ENCODE measurements around the gene CUL7. TPM values are rescaled to one million over a fixed set of nuclear protein-coding genes. Genes with fewer than 3 reads are reported as not detected.

Gene CUL7
- total and polyA plus RNA-seq, 7 experiments from 2014 or later: 2.9 to 14.5 (median 11.6) TPM

- no peak overlapping the region for H3K27ac Mint-ChIP-seq
- intact Hi-C loops (cut with micrococcal nuclease): no loop called here
- no peak for DNase-seq
- peaks cover 0 to 8% (median 0%) of the 10 kb centered on the region in 7 donors for H3K4me1 Mint-ChIP-seq
- H3K27me3 Mint-ChIP-seq: peaks cover 14 to 37% (median 16%) of the 10 kb centered on the region in 5 donors
- Histone ChIP-seq H3K9me3 (ENCODE audit: control insufficient read depth in 2 of 3, low read length in 3 of 3) (no peaks in the 10 kb centered on the region), H3K4me3 (ENCODE audit: low read length) (no peak overlapping the region), H3K27ac (ENCODE audit: low read depth, low read length) (no peak overlapping the region), H3K36me3 (ENCODE audit: control insufficient read depth in 2 of 3, insufficient read depth in 3 of 3, low read length in 3 of 3) (peaks cover 0 to 28% (median 0%) of the 10 kb centered on the region in 3 experiments), H3K27me3 (ENCODE audit: control insufficient read depth in 2 of 2, insufficient read depth in 2 of 2, low read length in 2 of 2) (no peaks in the 10 kb centered on the region), H3K4me1 (ENCODE audit: control insufficient read depth in 2 of 2, insufficient read depth in 2 of 2, low read length in 2 of 2) (no peaks in the 10 kb centered on the region)
- ChIA-PET POLR2A (interaction anchor here (1.2 to 1.8 kb wide), 2 partner anchors 14 to 21 kb away, joined by 3 to 4 read pairs; partner anchors contain the start of gene CUL7), CTCF (no interaction called here)
- peak overlapping the region; percentile 15 to 77 (median 52) for H3K4me3 Mint-ChIP-seq
- no peaks in the 10 kb centered on the region for H3K9me3 Mint-ChIP-seq
- no peak for ATAC-seq
- H3K36me3 Mint-ChIP-seq: peaks cover 0 to 24% (median 15%) of the 10 kb centered on the region in 5 donors
These were observed 21.4 kb upstream of the CUL7 start for GRCh38 chr6:43074847-43075669.

GRCh38 chr6:43070028-43070632 is 16.5 kb upstream of the CUL7 start:
- ATAC-seq (peak; percentile 75), DNase-seq (peak in 6 of 9 donors; percentile 15 to 42 (median 32))
- Mint-ChIP-seq H3K4me1 (peaks cover 0 to 5% (median 0%) of the 10 kb centered on the region in 7 donors), H3K27ac (no peak overlapping the region), H3K9me3 (no peaks in the 10 kb centered on the region), H3K4me3 (no peak overlapping the region), H3K36me3 (peaks cover 0 to 36% (median 22%) of the 10 kb centered on the region in 5 donors), H3K27me3 (peaks cover 0 to 3% (median 0%) of the 10 kb centered on the region in 5 donors)
- intact Hi-C loops (cut with micrococcal nuclease): loop anchor here (1.0 kb wide), 1 partner anchor 73 kb away; no protein-coding TSS in a partner anchor
- Histone ChIP-seq H3K27ac (ENCODE audit: low read depth, low read length) (no peak overlapping the region), H3K27me3 (ENCODE audit: control insufficient read depth in 2 of 2, insufficient read depth in 2 of 2, low read length in 2 of 2) (no peaks in the 10 kb centered on the region), H3K4me1 (ENCODE audit: control insufficient read depth in 2 of 2, insufficient read depth in 2 of 2, low read length in 2 of 2) (no peaks in the 10 kb centered on the region), H3K9me3 (ENCODE audit: control insufficient read depth in 2 of 3, low read length in 3 of 3) (no peaks in the 10 kb centered on the region), H3K4me3 (ENCODE audit: low read length) (no peak overlapping the region), H3K36me3 (ENCODE audit: control insufficient read depth in 2 of 3, insufficient read depth in 3 of 3, low read length in 3 of 3) (peaks cover 0 to 46% (median 6%) of the 10 kb centered on the region in 3 experiments)
- CTCF ChIA-PET: no interaction called here
- POLR2A ChIA-PET: interaction anchor here (0.9 kb wide), 1 partner anchor 10 kb away, joined by 4 read pairs; no protein-coding TSS in a partner anchor

GRCh38 chr6:43062818-43063217 is 9.2 kb upstream of the CUL7 start:
- H3K27me3 ChIP-seq (ENCODE audit: control insufficient read depth in 2 of 2, insufficient read depth in 2 of 2, low read length in 2 of 2): no peaks in the 10 kb centered on the region
- no peaks in the 10 kb centered on the region for H3K9me3 ChIP-seq (ENCODE audit: control insufficient read depth in 2 of 3, low read length in 3 of 3)
- H3K36me3 Mint-ChIP-seq: peaks cover 0 to 43% (median 26%) of the 10 kb centered on the region in 5 donors
- H3K4me3 ChIP-seq (ENCODE audit: low read length): no peak overlapping the region
- intact Hi-C loops (cut with micrococcal nuclease): no loop called here
- no peaks in the 10 kb centered on the region for H3K9me3 Mint-ChIP-seq
- no peaks in the 10 kb centered on the region for H3K27me3 Mint-ChIP-seq
- ATAC-seq: no peak
- H3K4me3 Mint-ChIP-seq: peak overlapping the region in 1 of 10 donors; percentile 64
- H3K36me3 ChIP-seq (ENCODE audit: control insufficient read depth in 2 of 3, insufficient read depth in 3 of 3, low read length in 3 of 3): peaks cover 0 to 44% (median 6%) of the 10 kb centered on the region in 3 experiments
- H3K4me1 ChIP-seq (ENCODE audit: control insufficient read depth in 2 of 2, insufficient read depth in 2 of 2, low read length in 2 of 2): peaks cover 0 to 18% of the 10 kb centered on the region in 2 donors
- H3K27ac ChIP-seq (ENCODE audit: low read depth, low read length): no peak overlapping the region
- ChIA-PET CTCF (interaction anchor here (0.8 to 1.2 kb wide), 3 partner anchors 9 to 304 kb away, joined by 3 to 4 read pairs (median 3); partner anchors contain the start of gene CNPY3), POLR2A (interaction anchor here (0.9 to 2.2 kb wide), 4 partner anchors 9 to 444 kb away, joined by 3 to 9 read pairs (median 3); partner anchors contain the start of genes CUL7 and PPP2R5D)
- no peak for DNase-seq
- no peak overlapping the region for H3K27ac Mint-ChIP-seq
- peaks cover 27 to 41% (median 34%) of the 10 kb centered on the region in 7 donors for H3K4me1 Mint-ChIP-seq

GRCh38 chr6:43061861-43062260 is 8.2 kb upstream of the CUL7 start:
- no peaks in the 10 kb centered on the region for H3K27me3 Mint-ChIP-seq
- H3K4me1 Mint-ChIP-seq: peaks cover 27 to 44% (median 36%) of the 10 kb centered on the region in 7 donors
- H3K36me3 Mint-ChIP-seq: peaks cover 0 to 43% (median 26%) of the 10 kb centered on the region in 5 donors
- H3K27ac ChIP-seq (ENCODE audit: low read depth, low read length): no peak overlapping the region
- ChIA-PET POLR2A (interaction anchor here (1.0 to 3.6 kb wide), 2 partner anchors 17 to 83 kb away, joined by 4 to 18 read pairs; partner anchors contain the start of gene PEX6), CTCF (no interaction called here)
- no peaks in the 10 kb centered on the region for H3K27me3 ChIP-seq (ENCODE audit: control insufficient read depth in 2 of 2, insufficient read depth in 2 of 2, low read length in 2 of 2)
- no peaks in the 10 kb centered on the region for H3K9me3 ChIP-seq (ENCODE audit: control insufficient read depth in 2 of 3, low read length in 3 of 3)
- no peak for DNase-seq
- no peaks in the 10 kb centered on the region for H3K9me3 Mint-ChIP-seq
- no peak for ATAC-seq
- H3K4me1 ChIP-seq (ENCODE audit: control insufficient read depth in 2 of 2, insufficient read depth in 2 of 2, low read length in 2 of 2): peaks cover 0 to 21% of the 10 kb centered on the region in 2 donors
- no peak overlapping the region for H3K4me3 ChIP-seq (ENCODE audit: low read length)
- H3K36me3 ChIP-seq (ENCODE audit: control insufficient read depth in 2 of 3, insufficient read depth in 3 of 3, low read length in 3 of 3): peaks cover 0 to 46% (median 4%) of the 10 kb centered on the region in 3 experiments
- intact Hi-C loops (cut with micrococcal nuclease): no loop called here
- peak overlapping the region in 3 of 10 donors; percentile 2 to 93 (median 63) for H3K4me3 Mint-ChIP-seq
- peak overlapping the region in 1 of 9 donors; percentile 88 for H3K27ac Mint-ChIP-seq

- ChIA-PET POLR2A (interaction anchor here (0.7 to 3.6 kb wide), 9 partner anchors 8 to 131 kb away, joined by 3 to 33 read pairs (median 4); partner anchors contain the start of genes CNPY3, KLHDC3, MEA1 and PEX6), CTCF (no interaction called here)
- Histone ChIP-seq H3K4me1 (ENCODE audit: control insufficient read depth in 2 of 2, insufficient read depth in 2 of 2, low read length in 2 of 2) (peaks cover 0 to 21% of the 10 kb centered on the region in 2 donors), H3K27ac (ENCODE audit: low read depth, low read length) (no peak overlapping the region), H3K4me3 (ENCODE audit: low read length) (no peak overlapping the region), H3K27me3 (ENCODE audit: control insufficient read depth in 2 of 2, insufficient read depth in 2 of 2, low read length in 2 of 2) (no peaks in the 10 kb centered on the region), H3K36me3 (ENCODE audit: control insufficient read depth in 2 of 3, insufficient read depth in 3 of 3, low read length in 3 of 3) (peaks cover 0 to 38% (median 0%) of the 10 kb centered on the region in 3 experiments), H3K9me3 (ENCODE audit: control insufficient read depth in 2 of 3, low read length in 3 of 3) (no peaks in the 10 kb centered on the region)
- intact Hi-C loops (cut with micrococcal nuclease): no loop called here
- H3K9me3 Mint-ChIP-seq: no peaks in the 10 kb centered on the region
- peak overlapping the region; percentile 88 to 100 (median 96) for H3K4me3 Mint-ChIP-seq
- no peaks in the 10 kb centered on the region for H3K27me3 Mint-ChIP-seq
- no peak for DNase-seq
- H3K27ac Mint-ChIP-seq: peak overlapping the region; percentile 67 to 100 (median 98)
- ATAC-seq: no peak
- H3K36me3 Mint-ChIP-seq: peaks cover 2 to 39% (median 24%) of the 10 kb centered on the region in 5 donors
- H3K4me1 Mint-ChIP-seq: peaks cover 27 to 44% (median 40%) of the 10 kb centered on the region in 7 donors
These were observed 7.3 kb upstream of the CUL7 start for GRCh38 chr6:43060755-43061633.
